T-helper 17 cell (primary cell): ENCODE data around the gene ATP8A2. TPM values are rescaled to one million over a fixed set of nuclear protein-coding genes. Genes with fewer than 3 reads are reported as not detected.

ENCODE experiments used
- ATAC-seq: fragments of 150-1000 bp; cut with Tn5 transposase; 2 replicates; pipeline ENCODE4 v1.10.0; 2021; ENCODE audit warnings: mild to moderate bottlenecking, moderate library complexity
- DNase-seq, 3 donors: peaks; one replicate each; pipeline versions ENCODE4 v3.0.0 to v3.0.0-alpha.2; 2020 to 2021
- H3K9me3 ChIP-seq: one replicate; pipeline ENCODE4 v1.7.0; 2013; ENCODE audit warnings: low read length, mild to moderate bottlenecking; ENCODE audit not compliant: control insufficient read depth, poor library complexity, severe bottlenecking
- H3K27ac Mint-ChIP-seq: one replicate; pipeline ENCODE4 v1.8.0; 2022; ENCODE audit warnings: mild to moderate bottlenecking, moderate library complexity, mixed read lengths
- H3K27me3 Mint-ChIP-seq: one replicate; pipeline ENCODE4 v1.8.0; 2022; ENCODE audit warnings: mixed read lengths
- H3K36me3 Mint-ChIP-seq: one replicate; pipeline ENCODE4 v1.8.0; 2022; ENCODE audit warnings: low read depth, mixed read lengths
- H3K4me1 Mint-ChIP-seq: one replicate; pipeline ENCODE4 v1.8.0; 2022; ENCODE audit warnings: mild to moderate bottlenecking, mixed read lengths
- H3K4me3 Mint-ChIP-seq: one replicate; pipeline ENCODE4 v1.8.0; 2022; ENCODE audit warnings: mild to moderate bottlenecking, moderate library complexity, mixed read lengths
- total RNA-seq, 4 donors: library from RNA in 2 of 4; stranded (reverse) in 2 of 4; gene quantifications; one replicate each; pipeline ENCODE4 v1.2.3 and lab custom pipeline; 2022 to 2026

Gene ATP8A2
- total RNA-seq, 2 donors from 2014 or later, result 0.18 to 0.20 TPM

DNA sequence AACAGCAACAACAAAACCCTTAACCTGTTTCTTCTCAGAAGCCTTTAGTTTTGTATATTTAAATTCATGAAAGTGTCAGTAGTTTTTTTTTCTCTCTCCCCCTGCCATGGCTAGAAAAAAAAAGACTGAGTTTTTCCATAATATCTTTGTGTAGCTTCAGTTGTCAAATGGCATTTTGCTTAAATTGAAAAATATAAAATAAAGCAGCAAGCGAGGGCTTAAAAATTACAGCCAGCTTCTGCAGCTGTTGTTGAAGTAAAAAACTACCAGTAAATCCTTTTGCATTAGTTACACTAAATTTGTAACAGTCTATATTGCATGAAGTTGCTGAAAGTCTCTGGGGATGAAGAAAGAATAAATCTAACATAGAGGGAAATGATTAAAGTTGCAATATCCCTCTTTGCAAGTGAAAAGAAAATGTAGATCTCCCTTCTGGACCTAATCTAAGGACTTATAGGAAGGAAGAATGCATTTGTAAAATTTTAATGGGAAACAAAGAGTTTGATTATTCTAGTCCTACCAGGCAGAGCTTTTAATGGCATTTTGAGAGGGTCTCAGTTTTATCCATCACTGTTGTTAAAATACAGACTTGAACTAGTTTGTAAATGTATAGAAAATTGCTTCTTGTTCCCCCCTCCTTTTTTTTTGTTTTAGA, 215.7 kb downstream of the ATP8A2 start:
- Mint-ChIP-seq H3K27ac (no peak overlapping the region), H3K36me3 (no peaks in the 10 kb centered on the region), H3K4me1 (no peaks in the 10 kb centered on the region), H3K27me3 (peaks cover 51% of the 10 kb centered on the region), H3K4me3 (no peak overlapping the region)
- H3K9me3 ChIP-seq, result no peaks in the 10 kb centered on the region
- ATAC-seq (no peak), DNase-seq (no peak)

DNA sequence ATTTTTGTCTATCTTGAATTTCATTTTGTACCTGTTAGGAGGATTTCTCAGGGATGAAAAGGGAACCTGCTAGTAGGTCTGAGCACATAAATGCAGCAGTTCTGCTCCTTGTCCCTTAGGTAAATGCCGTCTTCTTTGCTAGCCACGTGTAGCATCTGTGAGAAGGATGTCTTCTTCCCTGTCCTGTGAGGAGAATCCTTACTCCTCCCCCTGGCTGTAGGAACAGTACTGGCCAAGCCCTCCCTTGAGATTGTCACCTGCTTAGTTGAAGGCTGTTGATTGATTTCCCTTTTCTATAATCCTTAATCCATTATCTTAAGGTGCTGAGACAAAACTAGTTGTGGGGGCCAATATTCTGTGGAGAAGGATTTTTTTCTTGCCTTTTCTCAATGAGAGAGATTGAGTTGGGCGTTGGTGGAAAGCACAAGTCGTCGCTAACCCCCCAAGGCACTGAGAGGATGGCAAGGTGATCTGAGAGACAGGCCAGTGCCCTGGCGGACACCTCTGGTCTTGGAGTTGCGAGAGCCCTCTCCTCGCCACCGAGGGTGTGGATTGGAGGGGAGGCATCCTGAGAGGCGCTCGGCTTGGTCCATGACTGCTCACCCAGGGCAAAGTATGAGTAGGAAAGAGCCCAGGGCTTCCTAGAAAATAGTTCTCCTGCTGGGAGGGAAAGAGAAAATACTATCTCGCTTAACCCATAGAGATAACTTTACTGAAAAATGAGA, 216.7 kb downstream of the ATP8A2 start:
- Mint-ChIP-seq H3K27me3 (peaks cover 51% of the 10 kb centered on the region), H3K4me1 (no peaks in the 10 kb centered on the region), H3K4me3 (no peak overlapping the region), H3K36me3 (no peaks in the 10 kb centered on the region), H3K27ac (no peak overlapping the region)
- ATAC-seq (no peak), DNase-seq (no peak)
- H3K9me3 ChIP-seq, result no peaks in the 10 kb centered on the region

DNA sequence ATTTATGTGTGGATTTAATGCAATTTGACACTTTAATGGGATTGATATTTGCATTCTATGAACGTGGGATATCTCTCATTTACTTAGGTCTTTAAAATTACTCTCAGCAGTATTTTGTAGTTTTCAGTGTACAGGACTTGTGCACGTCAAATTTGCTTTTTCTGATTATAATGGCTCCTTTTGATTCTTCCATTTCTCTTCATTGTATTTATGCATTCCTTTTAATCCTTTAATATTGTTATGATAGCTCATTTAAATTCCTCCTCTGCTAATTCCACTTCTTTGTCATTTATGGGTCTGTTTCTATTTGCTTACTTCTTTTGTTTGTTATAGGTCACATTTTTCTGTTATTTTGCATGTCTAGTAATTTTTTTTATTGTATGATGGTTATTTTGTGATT, 226.6 kb downstream of the ATP8A2 start:
- ATAC-seq, result no peak
- no peak overlapping the region for H3K4me3 Mint-ChIP-seq
- H3K27me3 Mint-ChIP-seq, result peaks cover 59% of the 10 kb centered on the region
- DNase-seq, result no peak
- no peaks in the 10 kb centered on the region for H3K4me1 Mint-ChIP-seq
- H3K27ac Mint-ChIP-seq, result no peak overlapping the region
- H3K36me3 Mint-ChIP-seq, result peaks cover 2% of the 10 kb centered on the region
- H3K9me3 ChIP-seq, result no peaks in the 10 kb centered on the region

DNA sequence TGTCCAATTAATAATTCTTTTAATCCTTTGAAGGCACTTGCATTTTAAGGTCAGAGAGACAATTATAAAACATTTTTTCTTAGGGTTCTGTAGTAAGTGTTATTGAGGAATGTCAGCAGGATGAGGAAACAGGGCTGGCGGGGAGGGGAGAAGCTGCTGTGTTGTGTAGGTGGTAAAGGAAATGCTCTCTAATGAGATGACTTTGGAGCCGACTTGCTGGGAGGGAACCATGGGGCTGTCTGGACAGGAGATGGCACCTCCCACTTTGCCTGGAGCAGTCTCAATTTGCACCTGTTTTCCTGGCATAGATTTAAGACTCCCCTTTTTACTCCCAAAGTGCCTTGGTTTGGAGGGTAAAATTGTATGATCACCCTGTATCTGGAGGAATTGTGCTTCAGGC, 230.4 kb downstream of the ATP8A2 start:
- ATAC-seq (no peak), DNase-seq (no peak)
- no peak overlapping the region for H3K27ac Mint-ChIP-seq
- H3K36me3 Mint-ChIP-seq, result peaks cover 2% of the 10 kb centered on the region
- no peak overlapping the region for H3K4me3 Mint-ChIP-seq
- no peaks in the 10 kb centered on the region for H3K9me3 ChIP-seq
- H3K4me1 Mint-ChIP-seq, result no peaks in the 10 kb centered on the region
- peaks cover 41% of the 10 kb centered on the region for H3K27me3 Mint-ChIP-seq

DNA sequence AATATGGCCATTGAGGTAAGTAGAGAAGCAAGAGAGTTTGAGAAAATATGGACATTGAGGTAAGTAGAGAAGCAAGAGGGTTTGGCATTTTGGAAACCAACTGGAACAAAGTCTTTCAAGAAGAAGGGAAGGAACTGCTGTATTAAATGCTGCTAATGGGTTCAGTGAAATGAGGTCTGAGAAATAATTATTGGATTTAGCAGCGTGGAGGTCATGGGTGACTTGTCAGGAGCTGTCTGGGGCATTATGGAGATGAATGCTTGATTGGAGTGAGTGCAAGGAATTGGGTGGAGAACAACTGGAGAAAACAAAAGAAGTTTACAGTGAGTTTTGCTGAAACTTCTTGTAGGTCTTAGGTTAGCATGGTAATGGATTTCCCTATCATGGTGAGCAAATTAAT, 232.3 kb downstream of the ATP8A2 start:
- H3K4me3 Mint-ChIP-seq, result no peak overlapping the region
- ATAC-seq (no peak), DNase-seq (no peak)
- H3K9me3 ChIP-seq, result no peaks in the 10 kb centered on the region
- peaks cover 2% of the 10 kb centered on the region for H3K36me3 Mint-ChIP-seq
- H3K27me3 Mint-ChIP-seq, result peaks cover 24% of the 10 kb centered on the region
- H3K27ac Mint-ChIP-seq, result no peak overlapping the region
- no peaks in the 10 kb centered on the region for H3K4me1 Mint-ChIP-seq

DNA sequence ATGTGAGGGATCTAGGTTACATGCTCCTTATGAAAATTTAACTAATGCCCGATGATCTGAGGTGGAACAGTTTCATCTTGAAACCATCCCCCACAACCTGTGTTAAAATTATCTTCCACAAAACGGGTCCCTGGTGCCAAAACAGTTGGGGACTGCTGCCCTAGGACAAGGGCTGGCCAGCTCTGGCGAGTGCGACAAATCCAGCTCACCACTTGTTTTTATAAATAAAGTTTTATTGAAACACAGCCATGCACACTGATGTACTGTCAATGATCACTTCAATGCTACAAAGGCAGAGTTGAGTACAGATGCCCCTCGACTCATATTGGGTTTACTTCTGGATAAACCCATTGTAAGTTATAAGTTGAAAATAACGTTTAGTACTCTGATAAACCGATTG, 235.3 kb downstream of the ATP8A2 start:
- Mint-ChIP-seq H3K4me3 (no peak overlapping the region), H3K36me3 (peaks cover 2% of the 10 kb centered on the region), H3K4me1 (no peaks in the 10 kb centered on the region), H3K27ac (no peak overlapping the region), H3K27me3 (peaks cover 10% of the 10 kb centered on the region)
- no peak for ATAC-seq
- H3K9me3 ChIP-seq, result no peaks in the 10 kb centered on the region
- no peak for DNase-seq

DNA sequence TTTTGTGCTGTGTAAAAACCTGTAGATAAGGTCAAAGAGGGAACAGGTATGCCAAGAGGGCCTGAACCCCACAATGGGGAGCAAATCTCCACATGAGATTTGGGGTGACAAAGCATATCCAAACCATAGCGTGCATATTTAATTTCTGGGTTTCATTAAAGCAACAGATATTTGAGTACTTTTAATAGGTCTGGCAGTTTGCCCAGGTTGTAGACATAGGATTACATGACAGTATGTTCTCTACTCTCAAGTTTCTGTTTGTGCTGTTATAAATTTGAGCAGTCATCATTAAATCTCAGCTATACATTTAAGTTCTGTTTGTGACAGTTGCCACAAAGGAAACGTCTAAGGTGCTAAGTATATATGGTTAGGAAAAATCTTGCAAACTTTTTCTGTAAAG, 236.4 kb downstream of the ATP8A2 start:
- Mint-ChIP-seq H3K27ac (no peak overlapping the region), H3K4me3 (no peak overlapping the region), H3K36me3 (no peaks in the 10 kb centered on the region), H3K27me3 (no peaks in the 10 kb centered on the region), H3K4me1 (no peaks in the 10 kb centered on the region)
- DNase-seq, result no peak
- H3K9me3 ChIP-seq, result no peaks in the 10 kb centered on the region
- ATAC-seq, result no peak

DNA sequence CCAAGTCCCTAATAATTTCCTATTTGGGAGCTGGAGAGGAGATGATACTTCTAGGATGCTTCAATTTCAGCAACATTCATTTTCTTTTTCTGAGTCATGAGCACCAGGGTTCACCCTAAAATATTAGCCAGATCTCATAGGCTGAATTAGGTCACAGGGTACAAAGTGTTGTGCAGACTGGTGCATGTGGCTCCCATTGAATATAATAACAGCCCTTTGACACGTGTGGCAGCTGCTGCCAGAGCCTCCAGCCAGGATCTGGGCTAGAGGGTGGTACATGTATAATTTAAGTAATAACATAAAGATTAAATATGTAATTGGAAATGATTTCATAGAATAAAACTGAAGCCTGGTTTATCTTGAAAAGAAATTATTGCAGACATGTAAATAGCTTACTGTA, 244.9 kb downstream of the ATP8A2 start:
- ATAC-seq, result no peak
- Mint-ChIP-seq H3K4me3 (no peak overlapping the region), H3K27me3 (peaks cover 35% of the 10 kb centered on the region), H3K27ac (no peak overlapping the region), H3K36me3 (no peaks in the 10 kb centered on the region), H3K4me1 (no peaks in the 10 kb centered on the region)
- no peaks in the 10 kb centered on the region for H3K9me3 ChIP-seq
- no peak for DNase-seq

DNA sequence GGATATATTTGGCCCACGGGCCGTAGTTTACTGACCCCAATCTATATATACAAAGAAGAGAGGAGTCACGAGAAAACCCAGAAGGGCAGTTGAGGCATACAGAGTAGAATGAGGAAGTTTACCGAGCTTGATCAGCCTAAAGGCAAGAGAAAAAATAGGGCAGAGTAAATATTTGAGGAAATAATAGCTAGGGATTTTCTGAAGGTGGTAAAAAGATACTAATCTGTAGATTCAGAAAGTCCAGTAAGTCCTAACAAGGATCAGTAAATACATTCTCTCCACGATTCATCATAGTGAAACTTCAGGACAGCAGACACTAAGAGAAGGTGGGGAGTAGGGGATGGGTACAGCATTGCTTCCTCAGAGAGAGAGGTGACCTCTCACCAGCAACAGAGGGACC, 248.1 kb downstream of the ATP8A2 start:
- ATAC-seq (no peak), DNase-seq (no peak)
- Mint-ChIP-seq H3K27ac (no peak overlapping the region), H3K4me1 (no peaks in the 10 kb centered on the region), H3K36me3 (no peaks in the 10 kb centered on the region), H3K4me3 (no peak overlapping the region), H3K27me3 (peaks cover 31% of the 10 kb centered on the region)
- H3K9me3 ChIP-seq, result no peaks in the 10 kb centered on the region

DNA sequence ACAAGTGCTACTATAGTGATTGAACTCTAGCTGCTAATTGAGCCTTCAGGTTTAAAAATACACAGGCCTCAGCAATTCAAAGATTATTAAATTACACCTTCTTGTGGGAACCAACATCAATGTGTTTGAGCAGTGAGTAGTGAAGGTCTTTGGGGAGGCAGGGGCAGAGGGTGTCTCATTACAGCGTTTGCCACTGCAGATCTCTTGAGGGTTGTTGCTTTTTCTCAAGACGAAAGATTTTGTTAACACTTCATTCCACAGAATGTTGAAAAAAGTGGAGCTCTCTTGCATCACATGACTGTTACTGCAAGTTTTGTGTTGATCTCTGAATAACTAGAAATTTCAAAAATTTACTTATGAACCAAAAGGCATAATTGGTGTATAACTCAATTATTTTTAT, 253.6 kb downstream of the ATP8A2 start:
- no peak overlapping the region for H3K4me3 Mint-ChIP-seq
- no peak for ATAC-seq

DNA sequence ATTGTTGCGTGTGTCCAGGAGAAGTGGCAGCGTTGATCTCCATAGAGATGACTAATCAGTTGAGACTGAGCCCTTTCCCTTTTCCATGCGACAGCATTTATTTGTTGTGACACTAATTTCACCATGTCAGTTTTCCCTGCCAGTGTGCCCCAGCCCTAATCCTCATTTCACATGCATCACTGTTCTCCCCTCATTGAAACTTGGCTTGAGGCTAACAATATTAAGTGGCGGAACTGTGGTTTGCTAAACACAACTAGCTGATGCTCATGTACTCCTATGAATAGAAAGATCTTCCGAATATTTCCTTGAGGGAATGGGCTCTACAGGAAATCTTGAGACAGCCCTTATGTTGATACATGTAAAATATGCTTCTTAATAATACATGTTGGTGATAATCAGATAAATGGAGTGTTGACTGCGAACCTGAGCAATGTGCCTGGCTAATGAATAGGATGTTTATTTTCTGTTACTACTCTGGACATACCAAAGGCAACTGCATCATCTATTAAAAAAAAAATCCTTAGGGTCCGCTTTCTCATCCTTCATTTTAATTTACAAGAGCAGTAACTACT, 258.6 kb downstream of the ATP8A2 start:
- Mint-ChIP-seq H3K27ac (no peak overlapping the region), H3K27me3 (peaks cover 25% of the 10 kb centered on the region)
- ATAC-seq, result no peak

More for the DNA sequence above, 253.6 kb downstream of the ATP8A2 start:
- Mint-ChIP-seq H3K36me3 (no peaks in the 10 kb centered on the region), H3K4me1 (no peaks in the 10 kb centered on the region), H3K27me3 (peaks cover 4% of the 10 kb centered on the region), H3K27ac (no peak overlapping the region)
- DNase-seq, result no peak
- no peaks in the 10 kb centered on the region for H3K9me3 ChIP-seq

DNA sequence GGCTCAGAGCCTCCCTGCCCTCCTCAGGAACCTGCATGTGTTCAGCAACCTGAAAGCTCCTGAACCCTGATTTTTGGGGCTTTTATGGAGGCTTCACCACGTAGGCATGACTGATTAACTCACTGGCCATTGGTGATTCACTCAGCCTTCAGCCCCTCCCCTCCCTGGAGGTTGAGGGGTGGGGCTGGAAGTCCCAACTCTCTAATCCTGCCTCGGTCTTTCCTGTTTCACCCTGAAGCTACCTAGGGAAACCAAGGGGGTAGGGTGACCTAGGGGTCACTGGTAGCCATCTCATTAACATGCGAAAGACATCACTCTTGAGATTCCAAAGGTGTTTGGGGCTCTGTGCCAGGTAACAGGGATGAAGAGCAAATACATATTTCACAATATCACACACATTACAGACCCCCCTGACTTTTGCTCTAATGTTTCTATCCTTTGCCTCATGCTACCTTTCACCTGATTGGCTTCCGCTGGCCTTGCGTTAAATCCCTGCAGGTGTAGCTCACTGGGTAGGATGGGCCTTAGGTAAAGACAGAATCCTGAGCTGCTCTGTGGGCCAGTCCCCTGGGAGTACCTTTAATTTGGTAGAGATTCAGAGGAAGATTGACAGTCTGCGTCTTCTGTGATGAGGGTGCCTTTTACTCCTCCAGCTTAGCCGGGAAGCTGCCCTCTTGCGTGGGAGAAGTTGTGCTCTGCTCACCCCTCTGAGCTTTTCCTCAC, 260.6 kb downstream of the ATP8A2 start:
- no peaks in the 10 kb centered on the region for H3K36me3 Mint-ChIP-seq
- no peak overlapping the region for H3K4me3 Mint-ChIP-seq
- no peaks in the 10 kb centered on the region for H3K4me1 Mint-ChIP-seq
- H3K27me3 Mint-ChIP-seq, result peaks cover 36% of the 10 kb centered on the region
- H3K27ac Mint-ChIP-seq, result no peak overlapping the region
- DNase-seq (no peak), ATAC-seq (no peak)
- H3K9me3 ChIP-seq, result no peaks in the 10 kb centered on the region

More for the DNA sequence above, 258.6 kb downstream of the ATP8A2 start:
- no peaks in the 10 kb centered on the region for H3K4me1 Mint-ChIP-seq
- no peak for DNase-seq
- no peaks in the 10 kb centered on the region for H3K9me3 ChIP-seq
- H3K36me3 Mint-ChIP-seq, result no peaks in the 10 kb centered on the region
- H3K4me3 Mint-ChIP-seq, result no peak overlapping the region

DNA sequence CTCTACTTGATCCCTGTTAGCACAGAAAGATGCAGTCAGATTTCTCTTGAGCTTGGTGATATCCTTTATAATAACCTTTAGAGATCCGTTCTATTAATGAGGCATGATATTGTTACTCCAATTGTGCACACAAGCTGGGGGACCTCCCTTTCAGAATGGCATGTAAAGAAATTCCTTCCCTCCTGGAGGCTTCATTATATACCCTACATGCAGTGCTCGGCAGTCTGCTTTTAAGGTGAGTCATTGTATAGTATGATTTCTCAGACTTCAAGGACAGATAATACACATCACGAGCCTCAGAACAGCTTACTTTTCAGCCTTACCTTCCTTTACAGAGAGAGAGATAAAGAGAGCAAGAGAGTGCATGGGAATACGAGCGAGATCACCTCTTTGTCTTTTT, 261.3 kb downstream of the ATP8A2 start:
- H3K9me3 ChIP-seq, result no peaks in the 10 kb centered on the region
- H3K4me3 Mint-ChIP-seq, result no peak overlapping the region
- no peaks in the 10 kb centered on the region for H3K36me3 Mint-ChIP-seq
- H3K27ac Mint-ChIP-seq, result no peak overlapping the region
- H3K27me3 Mint-ChIP-seq, result peaks cover 36% of the 10 kb centered on the region
- no peak for DNase-seq
- ATAC-seq, result no peak
- no peaks in the 10 kb centered on the region for H3K4me1 Mint-ChIP-seq
